ENCODE measurements around the gene LYRM4. TPM values are rescaled to one million over a fixed set of nuclear protein-coding genes. Genes with fewer than 3 reads are reported as not detected.

Gene LYRM4
- total RNA-seq, 1 donor from 2014 or later, result 39.0 TPM

GRCh38 chr6:5158180-5158579 is 102.6 kb downstream of the LYRM4 start:
- Mint-ChIP-seq H3K4me1 (ENCODE audit: unreplicated experiment) (peaks cover 5% of the 10 kb centered on the region), H3K36me3 (ENCODE audit: low read depth, unreplicated experiment) (no peaks in the 10 kb centered on the region), H3K27ac (ENCODE audit: unreplicated experiment) (no peak overlapping the region), H3K4me3 (ENCODE audit: unreplicated experiment) (no peak overlapping the region), H3K9me3 (ENCODE audit: unreplicated experiment) (no peaks in the 10 kb centered on the region), H3K27me3 (ENCODE audit: unreplicated experiment) (peaks cover 2% of the 10 kb centered on the region)
- DNase-seq (ENCODE audit: low spot score), result no peak
- TF ChIP-seq CTCF (IDR thresholded peaks at IDR 0.05; ENCODE audit: unreplicated experiment), result no peak

GRCh38 chr6:5157621-5158138 is 103.1 kb downstream of the LYRM4 start:
- Mint-ChIP-seq H3K27ac (ENCODE audit: unreplicated experiment) (no peak overlapping the region), H3K36me3 (ENCODE audit: low read depth, unreplicated experiment) (no peaks in the 10 kb centered on the region), H3K27me3 (ENCODE audit: unreplicated experiment) (peaks cover 2% of the 10 kb centered on the region), H3K4me3 (ENCODE audit: unreplicated experiment) (no peak overlapping the region), H3K9me3 (ENCODE audit: unreplicated experiment) (no peaks in the 10 kb centered on the region), H3K4me1 (ENCODE audit: unreplicated experiment) (peaks cover 5% of the 10 kb centered on the region)
- no peak for DNase-seq (ENCODE audit: low spot score)
- no peak for TF ChIP-seq CTCF (IDR thresholded peaks at IDR 0.05; ENCODE audit: unreplicated experiment)

- Mint-ChIP-seq H3K27ac (ENCODE audit: unreplicated experiment) (no peak overlapping the region), H3K4me3 (ENCODE audit: unreplicated experiment) (no peak overlapping the region), H3K27me3 (ENCODE audit: unreplicated experiment) (peaks cover 2% of the 10 kb centered on the region), H3K4me1 (ENCODE audit: unreplicated experiment) (peaks cover 3% of the 10 kb centered on the region), H3K36me3 (ENCODE audit: low read depth, unreplicated experiment) (no peaks in the 10 kb centered on the region), H3K9me3 (ENCODE audit: unreplicated experiment) (no peaks in the 10 kb centered on the region)
- no peak for DNase-seq (ENCODE audit: low spot score)
- no peak for TF ChIP-seq CTCF (IDR thresholded peaks at IDR 0.05; ENCODE audit: unreplicated experiment)
Observed at GRCh38 chr6:5156627-5157026, 104.1 kb downstream of the LYRM4 start.

GRCh38 chr6:5155906-5156305 is 104.8 kb downstream of the LYRM4 start:
- Mint-ChIP-seq H3K27ac (ENCODE audit: unreplicated experiment) (no peak overlapping the region), H3K27me3 (ENCODE audit: unreplicated experiment) (peaks cover 2% of the 10 kb centered on the region), H3K9me3 (ENCODE audit: unreplicated experiment) (no peaks in the 10 kb centered on the region), H3K36me3 (ENCODE audit: low read depth, unreplicated experiment) (no peaks in the 10 kb centered on the region), H3K4me3 (ENCODE audit: unreplicated experiment) (no peak overlapping the region), H3K4me1 (ENCODE audit: unreplicated experiment) (peaks cover 3% of the 10 kb centered on the region)
- no peak for DNase-seq (ENCODE audit: low spot score)
- TF ChIP-seq CTCF (IDR thresholded peaks at IDR 0.05; ENCODE audit: unreplicated experiment), result no peak

- Mint-ChIP-seq H3K9me3 (ENCODE audit: unreplicated experiment) (no peaks in the 10 kb centered on the region), H3K27me3 (ENCODE audit: unreplicated experiment) (peaks cover 2% of the 10 kb centered on the region), H3K4me1 (ENCODE audit: unreplicated experiment) (peaks cover 3% of the 10 kb centered on the region), H3K4me3 (ENCODE audit: unreplicated experiment) (no peak overlapping the region), H3K36me3 (ENCODE audit: low read depth, unreplicated experiment) (no peaks in the 10 kb centered on the region), H3K27ac (ENCODE audit: unreplicated experiment) (no peak overlapping the region)
- TF ChIP-seq CTCF (IDR thresholded peaks at IDR 0.05; ENCODE audit: unreplicated experiment), result no peak
- no peak for DNase-seq (ENCODE audit: low spot score)
Observed at GRCh38 chr6:5153186-5153585, 107.6 kb downstream of the LYRM4 start.
